ENCODE measurements around the gene PIK3AP1.

Gene PIK3AP1

GRCh38 chr10:96671211-96671890, 49.0 kb downstream of the PIK3AP1 start:
- no peak for DNase-seq

- DNase-seq: no peak
These were observed 49.5 kb downstream of the PIK3AP1 start for GRCh38 chr10:96670786-96671185.

DNA sequence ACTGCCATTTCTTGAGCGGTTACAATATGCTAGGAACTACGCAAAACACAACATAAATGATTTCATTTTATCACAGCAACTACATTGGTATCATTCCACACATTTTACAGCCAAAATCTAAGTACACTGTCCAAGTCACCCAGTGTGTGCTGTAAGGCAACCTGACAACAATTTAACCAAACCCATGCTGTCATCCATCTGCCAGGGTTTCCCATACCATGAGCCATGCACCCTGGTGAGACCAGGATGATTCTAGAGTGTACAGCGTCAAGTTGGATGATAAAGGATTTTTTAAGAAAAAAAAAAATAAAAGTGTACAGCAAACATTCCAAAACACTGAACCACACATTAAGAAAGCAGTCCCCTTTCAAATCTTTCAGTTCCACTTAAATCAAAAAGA, 52.9 kb downstream of the PIK3AP1 start:
- no peak for DNase-seq

GRCh38 chr10:96666741-96667140, 53.6 kb downstream of the PIK3AP1 start:
- DNase-seq: no peak

- DNase-seq: no peak
These were observed 55.0 kb downstream of the PIK3AP1 start for GRCh38 chr10:96665306-96665705.

- DNase-seq: peak in 1 of 2 experiments; percentile 25
These were observed 55.8 kb downstream of the PIK3AP1 start for GRCh38 chr10:96664563-96664962.

GRCh38 chr10:96663797-96664196, 56.5 kb downstream of the PIK3AP1 start:
- no peak for DNase-seq

DNA sequence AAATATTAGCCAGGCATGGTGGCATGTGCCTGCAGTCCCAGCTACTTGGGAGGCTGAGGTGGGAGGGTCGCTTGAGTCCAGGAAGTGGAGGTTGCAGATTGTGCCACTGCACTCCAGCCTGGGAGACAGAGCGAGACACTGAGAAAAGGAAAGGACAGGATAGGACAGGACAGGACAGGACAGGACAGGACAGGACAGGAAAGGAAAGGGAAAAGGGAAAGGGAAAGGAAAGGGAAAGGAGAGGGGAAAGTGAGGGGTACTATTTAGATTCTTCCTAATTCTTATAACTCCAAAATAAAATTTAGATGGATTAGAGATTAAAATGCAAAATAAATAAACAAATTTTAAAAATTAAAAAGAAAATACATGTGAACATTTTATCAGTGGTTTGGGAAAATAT, 58.7 kb downstream of the PIK3AP1 start:
- DNase-seq: no peak

- peak; percentile 34 to 50 for DNase-seq
These were observed 60.0 kb downstream of the PIK3AP1 start for GRCh38 chr10:96660297-96660696.

GRCh38 chr10:96658844-96659243, 61.5 kb downstream of the PIK3AP1 start:
- no peak for DNase-seq

GRCh38 chr10:96657385-96657784, 62.9 kb downstream of the PIK3AP1 start:
- no peak for DNase-seq

GRCh38 chr10:96656839-96657238, 63.5 kb downstream of the PIK3AP1 start:
- peak; percentile 86 to 89 for DNase-seq

GRCh38 chr10:96656198-96656577, 64.1 kb downstream of the PIK3AP1 start:
- peak; percentile 34 to 38 for DNase-seq

DNA sequence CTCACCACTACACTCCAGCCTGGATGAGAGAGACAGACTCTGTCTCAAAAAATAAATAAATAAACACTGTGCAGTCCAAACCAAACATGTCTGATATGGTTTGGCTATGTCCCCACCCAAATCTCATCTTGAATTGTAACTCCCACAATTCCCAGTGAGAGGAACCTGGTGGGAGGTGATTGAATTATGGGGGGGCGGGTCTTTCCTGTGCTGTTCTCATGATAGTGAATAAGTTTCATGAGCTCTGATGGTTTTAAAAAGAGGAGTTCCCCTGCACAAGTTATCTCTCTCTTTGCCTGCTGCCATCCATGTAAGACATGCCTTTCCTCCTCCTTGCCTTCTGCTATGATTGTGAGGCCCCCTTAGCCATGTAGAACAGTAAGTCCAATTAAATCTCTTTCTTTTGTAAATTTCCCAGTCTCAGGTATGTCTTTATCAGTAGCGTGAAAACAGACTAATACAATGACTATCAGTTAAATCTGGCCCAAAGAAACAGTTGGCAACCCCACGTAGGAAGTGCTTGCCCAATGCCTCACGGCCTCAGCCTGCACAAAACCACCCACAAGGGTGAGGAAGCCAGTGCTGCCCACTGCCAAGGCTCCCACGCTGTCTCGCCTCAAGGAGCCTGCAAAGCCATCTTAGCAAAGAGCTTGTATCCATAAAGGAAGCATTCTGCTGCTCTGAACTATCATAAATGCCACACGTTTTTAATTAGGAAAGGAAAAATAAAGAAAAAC, 64.7 kb downstream of the PIK3AP1 start:
- DNase-seq: peak; percentile 65

DNA sequence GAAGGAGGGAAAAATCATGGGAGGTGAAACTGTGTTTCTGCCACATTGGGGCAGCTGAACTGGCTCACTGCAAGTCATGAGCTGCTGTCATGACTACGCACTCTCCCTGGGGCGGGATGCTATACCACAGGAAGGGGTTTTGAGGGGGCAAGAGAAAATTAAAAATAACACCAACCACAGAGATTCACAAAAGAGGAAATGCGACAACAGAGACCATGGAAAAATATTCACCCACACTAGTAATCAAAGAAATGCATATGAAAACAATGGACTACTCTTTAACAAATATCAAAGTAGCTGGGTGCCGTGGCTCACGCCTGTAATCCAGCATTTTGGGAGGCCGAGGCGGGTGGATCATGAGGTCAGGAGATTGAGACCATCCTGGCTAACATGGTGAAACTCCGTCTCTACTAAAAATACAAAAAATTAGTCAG, 68.3 kb downstream of the PIK3AP1 start:
- DNase-seq: peak; percentile 24 to 39

DNA sequence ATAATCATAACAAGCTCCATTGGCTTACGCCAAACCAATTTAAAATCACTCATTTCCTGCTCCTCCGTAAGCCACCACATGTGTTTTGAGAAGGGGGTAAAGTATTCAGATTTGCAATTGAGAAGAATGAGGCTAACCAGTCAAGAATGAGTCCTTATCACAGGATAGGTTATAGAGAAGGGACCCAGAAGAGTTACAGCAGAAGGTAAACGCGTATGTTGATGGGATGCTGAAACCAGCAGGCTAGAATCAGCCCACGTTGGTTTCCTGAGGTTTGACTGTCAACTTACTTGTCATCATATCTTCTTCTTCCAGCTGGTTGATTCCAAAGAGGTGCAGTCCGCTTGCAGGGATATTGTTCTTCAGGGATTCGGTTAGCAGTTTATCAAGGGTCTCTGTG, 69.4 kb downstream of the PIK3AP1 start:
- DNase-seq: no peak

GRCh38 chr10:96648297-96648696, 72.0 kb downstream of the PIK3AP1 start:
- DNase-seq: no peak

- DNase-seq: no peak
These were observed 72.8 kb downstream of the PIK3AP1 start for GRCh38 chr10:96647466-96647865.

- DNase-seq: peak; percentile 29 to 30
These were observed 73.6 kb downstream of the PIK3AP1 start for GRCh38 chr10:96646751-96647166.

DNA sequence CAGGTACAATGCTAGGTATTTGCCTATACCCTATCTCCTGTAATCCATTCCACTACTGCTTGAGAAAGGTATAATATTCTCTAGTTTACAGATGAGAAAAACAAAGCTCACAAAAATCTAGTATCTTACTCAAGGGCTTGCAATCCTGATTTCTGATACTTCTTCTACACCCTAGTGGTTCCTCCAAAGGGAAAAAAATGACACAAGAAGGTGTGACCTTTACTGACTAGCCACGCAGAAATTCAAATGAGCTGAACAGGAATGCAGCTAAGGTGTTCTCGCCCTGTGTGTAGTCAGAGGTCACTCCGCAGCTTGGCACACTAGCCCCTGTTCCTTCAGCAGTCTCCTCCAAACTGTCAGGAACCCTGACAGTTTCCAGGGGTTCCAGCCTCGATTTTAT, 74.0 kb downstream of the PIK3AP1 start:
- no peak for DNase-seq

DNA sequence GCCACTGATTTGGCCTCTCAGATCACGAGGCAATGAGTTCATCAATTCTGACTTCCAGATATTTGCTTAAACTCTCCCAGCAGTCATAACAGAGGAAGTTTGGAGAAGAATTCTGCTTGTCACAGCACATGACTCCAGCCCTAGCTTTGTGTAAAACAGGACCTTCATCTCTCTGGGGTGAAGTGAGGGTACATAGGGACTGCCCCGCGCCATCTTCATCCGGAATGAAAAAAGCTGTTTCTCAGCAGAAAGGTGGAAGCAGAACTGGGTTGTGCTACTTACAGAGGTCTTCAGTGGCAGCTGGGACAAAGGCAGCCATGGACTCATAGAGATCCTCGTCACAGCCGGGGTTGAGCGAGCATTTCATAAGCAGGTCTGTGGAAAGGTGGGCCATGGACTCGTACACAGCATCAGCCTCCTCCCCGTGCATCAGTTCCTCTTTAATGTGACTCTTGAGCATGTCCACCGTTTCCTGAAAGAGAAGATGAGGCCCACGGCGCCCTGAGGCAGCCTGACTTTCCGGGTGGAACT, 75.1 kb downstream of the PIK3AP1 start:
- DNase-seq: no peak

- DNase-seq: no peak
These were observed 76.4 kb downstream of the PIK3AP1 start for GRCh38 chr10:96643920-96644319.

- DNase-seq: peak; percentile 74 to 80
These were observed 77.3 kb downstream of the PIK3AP1 start for GRCh38 chr10:96642973-96643372.

GRCh38 chr10:96642530-96642929, 77.8 kb downstream of the PIK3AP1 start:
- no peak for DNase-seq
